SK-N-SH treated with all-trans-retinoic acid at 6 μM for 48 hours (cell line): ENCODE data around the gene CHKA.

Experiments used
- ATAC-seq: fragments of 200-7000 bp; cut with Tn5 transposase; 3 replicates; pipeline ENCODE4 v1.9.1; 2020; ENCODE audit warnings: mild to moderate bottlenecking, moderate library complexity
- ARNTL ChIP-seq: fragments of 450-650 bp; formaldehyde crosslinking; IDR thresholded peaks from 2 replicates; pipeline ENCODE4 v1.5.0; 2020; ENCODE audit warnings: low read depth, mild to moderate bottlenecking, moderate library complexity, borderline replicate concordance
- BACH2 ChIP-seq: fragments of 250-450 bp; sonication (Bioruptor Pico); IDR thresholded peaks from 2 replicates; pipeline ENCODE4 v1.9.0; 2021; ENCODE audit warnings: mild to moderate bottlenecking, borderline replicate concordance
- CREB5 ChIP-seq: fragments of 250-450 bp; sonication (Bioruptor Pico); IDR thresholded peaks from 2 replicates; pipeline ENCODE4 v1.5.1; 2020; ENCODE audit warnings: low read depth, mild to moderate bottlenecking, moderate library complexity
- CSDC2 ChIP-seq: fragments of 250-450 bp; sonication (Bioruptor Pico); IDR thresholded peaks from 2 replicates; pipeline ENCODE4 v1.5.0; 2020; ENCODE audit warnings: mild to moderate bottlenecking, moderate library complexity
- CSRNP3 ChIP-seq: fragments of 250-450 bp; sonication (Bioruptor Pico); IDR thresholded peaks from 2 replicates; pipeline ENCODE4 v1.5.1; 2021; ENCODE audit warnings: mild to moderate bottlenecking, moderate library complexity
- ESRRG ChIP-seq: fragments of 250-450 bp; sonication (Bioruptor Pico); IDR thresholded peaks from 2 replicates; pipeline ENCODE4 v1.6.1; 2021; ENCODE audit warnings: mild to moderate bottlenecking
- GLIS3 ChIP-seq: fragments of 250-450 bp; sonication (Bioruptor Pico); IDR thresholded peaks from 2 replicates; pipeline ENCODE4 v1.5.0; 2020; ENCODE audit warnings: mild to moderate bottlenecking, moderate library complexity
- ISL1 ChIP-seq: fragments of 250-450 bp; sonication (Bioruptor Pico); IDR thresholded peaks from 2 replicates; pipeline ENCODE4 v2.1.2; 2022; ENCODE audit warnings: mild to moderate bottlenecking, moderate library complexity
- OSR1 ChIP-seq: fragments of 250-450 bp; sonication (Bioruptor Pico); IDR thresholded peaks from 2 replicates; pipeline ENCODE4 v1.8.0; 2022; ENCODE audit warnings: moderate library complexity, mild to moderate bottlenecking, inconsistent platforms
- PATZ1 ChIP-seq: fragments of 250-450 bp; sonication (Bioruptor Pico); IDR thresholded peaks from 2 replicates; pipeline ENCODE4 v1.8.0; 2020; ENCODE audit warnings: mild to moderate bottlenecking, moderate library complexity, borderline replicate concordance
- POU6F1 ChIP-seq: fragments of 250-450 bp; sonication (Bioruptor Pico); IDR thresholded peaks from 2 replicates; pipeline ENCODE4 v1.8.0; 2021; ENCODE audit warnings: low read depth, mild to moderate bottlenecking, moderate library complexity, borderline replicate concordance
- PPARA ChIP-seq: fragments of 250-450 bp; sonication (Bioruptor Pico); IDR thresholded peaks from 2 replicates; pipeline ENCODE4 v1.5.0; 2020; ENCODE audit warnings: mild to moderate bottlenecking, borderline replicate concordance
- RARB ChIP-seq: fragments of 250-450 bp; sonication (Bioruptor Pico); IDR thresholded peaks from 2 replicates; pipeline ENCODE4 v1.8.0; 2021; ENCODE audit warnings: mild to moderate bottlenecking, moderate library complexity
- SNAI2 ChIP-seq: fragments of 250-450 bp; sonication (Bioruptor Pico); IDR thresholded peaks from 2 replicates; pipeline ENCODE4 v1.5.0; 2020; ENCODE audit warnings: mild to moderate bottlenecking, moderate library complexity
- TCF4 ChIP-seq: fragments of 250-450 bp; sonication (Bioruptor Pico); IDR thresholded peaks from 2 replicates; pipeline ENCODE4 v1.8.0; 2021; ENCODE audit warnings: mild to moderate bottlenecking, moderate library complexity, borderline replicate concordance
- TOX ChIP-seq: fragments of 250-450 bp; sonication (Bioruptor Pico); IDR thresholded peaks from 2 replicates; pipeline ENCODE4 v1.8.0; 2021; ENCODE audit warnings: mild to moderate bottlenecking, moderate library complexity, borderline replicate concordance
- TSHZ2 ChIP-seq: fragments of 250-450 bp; sonication (Bioruptor Pico); IDR thresholded peaks from 2 replicates; pipeline ENCODE4 v1.5.0; 2020; ENCODE audit warnings: mild to moderate bottlenecking, moderate library complexity
- ZC3H10 ChIP-seq: fragments of 250-450 bp; sonication (Bioruptor Pico); IDR thresholded peaks from 2 replicates; pipeline ENCODE4 v1.5.1; 2021; ENCODE audit warnings: mild to moderate bottlenecking, moderate library complexity
- ZFP3 ChIP-seq: fragments of 250-450 bp; sonication (Bioruptor Pico); IDR thresholded peaks from 2 replicates; pipeline ENCODE4 v1.5.0; 2020; ENCODE audit warnings: mild to moderate bottlenecking, moderate library complexity
- ZFP30 ChIP-seq: fragments of 450-650 bp; formaldehyde crosslinking; IDR thresholded peaks from 2 replicates; pipeline ENCODE4 v1.5.0; 2022; ENCODE audit warnings: mild to moderate bottlenecking, moderate library complexity
- ZNF565 ChIP-seq: fragments of 450-650 bp; formaldehyde crosslinking; conservative IDR thresholded peaks from 2 replicates; pipeline ENCODE4 v1.5.0; 2020; ENCODE audit warnings: low read depth, mild to moderate bottlenecking, moderate library complexity
- ZNF70 ChIP-seq: fragments of 450-650 bp; formaldehyde crosslinking; IDR thresholded peaks from 2 replicates; pipeline ENCODE4 v1.5.0; 2020; ENCODE audit warnings: mild to moderate bottlenecking, moderate library complexity
- ZNF8 ChIP-seq: fragments of 450-650 bp; formaldehyde crosslinking; IDR thresholded peaks from 2 replicates; pipeline ENCODE4 v1.5.0; 2020; ENCODE audit warnings: mild to moderate bottlenecking, moderate library complexity

Gene CHKA

GRCh38 chr11:68153742-68154141, 32.6 kb upstream of the CHKA start (continued):
- no peak for TF ChIP-seq SNAI2 (CRISPR knock-in tag)
- TF ChIP-seq BACH2 = no peak

- ATAC-seq = no peak
- TF ChIP-seq ZFP30 (CRISPR knock-in tag) (no peak), ISL1 (CRISPR knock-in tag) (no peak), ZC3H10 (CRISPR knock-in tag) (no peak), BACH2 (no peak), CSDC2 (no peak), ZNF565 (CRISPR knock-in tag) (no peak), ZNF70 (CRISPR knock-in tag) (no peak), ZFP3 (no peak), ZNF8 (CRISPR knock-in tag) (no peak), TOX (CRISPR knock-in tag) (no peak), TSHZ2 (CRISPR knock-in tag) (no peak), ARNTL (CRISPR knock-in tag) (no peak), TCF4 (no peak), SNAI2 (CRISPR knock-in tag) (no peak), PPARA (CRISPR knock-in tag) (no peak), ESRRG (no peak), GLIS3 (CRISPR knock-in tag) (no peak), POU6F1 (CRISPR knock-in tag) (no peak)
These were observed 28.8 kb upstream of the CHKA start for GRCh38 chr11:68150037-68150436.

- TF ChIP-seq TSHZ2 (CRISPR knock-in tag) = no peak
- TF ChIP-seq ISL1 (CRISPR knock-in tag) = no peak
- no peak for TF ChIP-seq RARB
- no peak for TF ChIP-seq BACH2
- TF ChIP-seq ZFP30 (CRISPR knock-in tag) = no peak
- TF ChIP-seq OSR1 (CRISPR knock-in tag) = no peak
- no peak for TF ChIP-seq CSRNP3
- no peak for TF ChIP-seq ZNF8 (CRISPR knock-in tag)
- no peak for TF ChIP-seq TOX (CRISPR knock-in tag)
- TF ChIP-seq, all 23 proteins: peak for 0
- ATAC-seq = no peak
These were observed 28.2 kb upstream of the CHKA start for GRCh38 chr11:68149417-68149816.

GRCh38 chr11:68148879-68149278, 27.7 kb upstream of the CHKA start:
- no peak for ATAC-seq
- no peak for TF ChIP-seq ESRRG
- no peak for TF ChIP-seq ZFP3
- no peak for TF ChIP-seq BACH2
- TF ChIP-seq CSDC2 = no peak
- TF ChIP-seq PPARA (CRISPR knock-in tag) = no peak
- TF ChIP-seq POU6F1 (CRISPR knock-in tag) = no peak
- no peak for TF ChIP-seq TCF4
- no peak for TF ChIP-seq RARB
- TF ChIP-seq GLIS3 (CRISPR knock-in tag) = no peak
- no peak for TF ChIP-seq PATZ1 (CRISPR knock-in tag)
- TF ChIP-seq ISL1 (CRISPR knock-in tag) = no peak
- TF ChIP-seq OSR1 (CRISPR knock-in tag) = no peak
- no peak for TF ChIP-seq ARNTL (CRISPR knock-in tag)
- no peak for TF ChIP-seq CREB5 (CRISPR knock-in tag)
